GM12892 (cell line): ENCODE measurements around the gene MYH6.

Source experiments
- POLR2A ChIP-seq: IDR thresholded peaks from 2 replicates; pipeline ENCODE4 v1.6.1; 2011; ENCODE audit warnings: low read depth, low read length, control low read depth
- POLR2AphosphoS5 ChIP-seq: IDR thresholded peaks from 2 replicates; pipeline ENCODE4 v1.6.1; 2011; ENCODE audit warnings: low read depth, low read length, control low read depth

GRCh38 chr14:23347406-23348296 lies 60.4 kb downstream of the MYH6 start:
- no peak for TF ChIP-seq POLR2AphosphoS5
- TF ChIP-seq POLR2A, result no peak
